ENCODE results near the gene ATCAY.
"Not testable (repeated sequence)": the region's sequence is repeated elsewhere in the genome, so short reads cannot be mapped to it uniquely, and the experiment has no call there.

Gene ATCAY

DNA sequence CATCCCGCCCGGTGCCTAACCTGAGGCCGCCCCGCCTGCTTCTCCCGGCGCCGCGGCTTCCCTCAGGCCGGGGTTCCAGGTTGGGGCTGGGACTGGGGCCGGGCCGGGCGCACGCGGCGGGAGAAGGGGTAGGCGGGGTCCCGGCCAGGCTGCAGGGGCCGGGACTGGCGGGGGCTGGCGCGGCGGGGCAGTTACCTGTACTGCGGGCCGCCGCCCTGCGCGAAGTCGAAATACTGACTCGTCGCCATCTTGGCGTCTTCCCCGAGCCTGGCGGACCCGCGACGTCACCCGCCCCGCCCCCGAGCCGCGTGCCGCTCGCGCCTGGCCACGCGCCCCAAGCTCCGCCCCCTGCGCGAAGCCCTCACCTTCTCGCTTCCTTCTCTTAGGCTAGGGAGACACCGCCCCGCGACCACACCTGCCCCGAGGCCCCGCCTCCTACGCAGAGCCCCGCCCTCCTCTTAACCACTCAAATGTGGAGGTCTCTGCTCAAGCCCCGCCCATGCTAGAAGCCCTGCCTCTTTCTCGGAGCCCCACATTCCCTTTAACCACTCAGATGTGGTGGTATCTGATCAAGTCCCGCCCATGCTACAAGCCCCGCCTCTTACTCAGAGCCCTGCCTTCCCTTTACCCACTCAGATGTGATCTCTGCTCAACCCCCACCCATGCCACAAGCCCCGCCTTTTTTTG, 11.6 kb upstream of the ATCAY start, which contains the start of gene ZFR2:
Gene ZFR2 (minus strand): TSS at position 269 of the 687 bp plus-strand sequence. CDS start 21 bp downstream, at position 248.
- H3K27me3 Mint-ChIP-seq (ENCODE audit: low read depth), result peaks cover 36% of the 10 kb centered on the region
- H3K4me3 Mint-ChIP-seq, result no peak within 1 kb of the TSS
- peaks cover 3% of the 10 kb centered on the region for H3K4me1 Mint-ChIP-seq (ENCODE audit: low read depth)
- H3K9me3 Mint-ChIP-seq, result peaks cover 5% of the 10 kb centered on the region
- H3K36me3 Mint-ChIP-seq (ENCODE audit: low read depth), result peaks cover 2% of the 10 kb centered on the region
- no peak within 1 kb of the TSS for H3K27ac Mint-ChIP-seq

DNA sequence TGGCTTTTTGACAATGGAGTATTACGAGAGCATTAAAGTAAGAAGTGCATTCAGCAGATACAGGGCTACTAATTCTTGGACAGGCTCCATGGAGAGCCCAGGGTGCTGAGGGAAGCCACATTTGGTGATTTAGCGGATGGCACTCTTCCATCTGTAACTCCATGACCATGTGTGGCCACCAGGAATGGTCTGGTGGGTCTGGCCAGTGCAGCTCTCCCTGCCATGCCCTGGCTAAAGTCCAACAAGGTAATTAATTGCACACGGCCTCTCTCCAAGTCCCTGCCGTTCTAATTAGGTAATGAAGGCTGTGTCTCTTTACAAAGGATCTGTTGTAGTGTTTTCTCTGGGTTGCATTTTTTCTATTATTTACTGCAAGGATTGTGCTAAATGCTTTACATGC, 7.3 kb upstream of the ATCAY start:
- Mint-ChIP-seq H3K27ac (no peak overlapping the region), H3K27me3 (ENCODE audit: low read depth) (peaks cover 15% of the 10 kb centered on the region), H3K4me3 (no peak overlapping the region), H3K9me3 (peaks cover 5% of the 10 kb centered on the region), H3K36me3 (ENCODE audit: low read depth) (peaks cover 2% of the 10 kb centered on the region), H3K4me1 (ENCODE audit: low read depth) (peaks cover 3% of the 10 kb centered on the region)

DNA sequence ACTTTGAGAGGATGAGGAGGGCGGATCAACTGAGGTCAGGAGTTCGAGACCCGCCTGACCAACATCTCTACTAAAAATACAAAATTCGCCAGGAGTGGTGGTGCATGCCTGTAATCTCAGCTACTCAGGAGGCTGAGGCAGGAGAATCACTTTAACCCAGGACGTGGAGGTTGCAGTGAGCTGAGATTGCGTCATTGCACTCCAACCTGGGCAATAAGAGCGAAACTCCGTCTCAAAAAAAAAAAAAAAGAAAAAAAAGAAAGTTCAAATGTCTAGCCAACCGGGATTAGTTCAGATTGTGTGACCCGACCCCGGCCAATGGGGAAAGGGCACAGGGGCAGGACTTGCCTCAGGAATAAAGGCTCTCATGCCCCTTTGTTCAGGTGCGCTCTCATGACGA, 5.8 kb upstream of the ATCAY start:
- H3K27me3 Mint-ChIP-seq (ENCODE audit: low read depth), result peaks cover 18% of the 10 kb centered on the region
- not testable (repeated sequence) for H3K9me3 Mint-ChIP-seq; H3K4me1 Mint-ChIP-seq (ENCODE audit: low read depth); H3K36me3 Mint-ChIP-seq (ENCODE audit: low read depth); H3K4me3 Mint-ChIP-seq; H3K27ac Mint-ChIP-seq

DNA sequence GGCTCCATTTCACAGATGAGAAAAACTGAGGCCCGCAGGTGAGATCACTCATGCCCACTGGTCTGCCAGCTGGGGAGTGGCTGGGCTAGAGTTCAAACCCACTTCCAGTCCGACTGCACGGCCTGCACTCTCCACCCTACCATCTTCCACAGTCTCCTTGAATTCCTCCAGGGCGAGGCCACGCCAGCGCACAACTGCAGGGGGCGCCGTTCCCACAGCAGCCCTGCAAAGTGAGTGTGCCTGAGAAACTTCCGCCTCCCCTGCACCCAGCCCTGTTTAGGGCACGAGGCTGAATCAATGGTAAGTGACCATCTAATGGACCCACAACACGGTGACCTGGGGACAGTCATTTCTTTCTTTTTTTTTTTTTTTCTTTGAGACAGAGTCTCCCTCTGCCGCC, 829 bp upstream of the ATCAY start:
- Mint-ChIP-seq H3K27ac (no peak overlapping the region), H3K4me1 (ENCODE audit: low read depth) (no peaks in the 10 kb centered on the region), H3K4me3 (no peak overlapping the region), H3K36me3 (ENCODE audit: low read depth) (no peaks in the 10 kb centered on the region), H3K9me3 (no peaks in the 10 kb centered on the region), H3K27me3 (ENCODE audit: low read depth) (peaks cover 45% of the 10 kb centered on the region)

DNA sequence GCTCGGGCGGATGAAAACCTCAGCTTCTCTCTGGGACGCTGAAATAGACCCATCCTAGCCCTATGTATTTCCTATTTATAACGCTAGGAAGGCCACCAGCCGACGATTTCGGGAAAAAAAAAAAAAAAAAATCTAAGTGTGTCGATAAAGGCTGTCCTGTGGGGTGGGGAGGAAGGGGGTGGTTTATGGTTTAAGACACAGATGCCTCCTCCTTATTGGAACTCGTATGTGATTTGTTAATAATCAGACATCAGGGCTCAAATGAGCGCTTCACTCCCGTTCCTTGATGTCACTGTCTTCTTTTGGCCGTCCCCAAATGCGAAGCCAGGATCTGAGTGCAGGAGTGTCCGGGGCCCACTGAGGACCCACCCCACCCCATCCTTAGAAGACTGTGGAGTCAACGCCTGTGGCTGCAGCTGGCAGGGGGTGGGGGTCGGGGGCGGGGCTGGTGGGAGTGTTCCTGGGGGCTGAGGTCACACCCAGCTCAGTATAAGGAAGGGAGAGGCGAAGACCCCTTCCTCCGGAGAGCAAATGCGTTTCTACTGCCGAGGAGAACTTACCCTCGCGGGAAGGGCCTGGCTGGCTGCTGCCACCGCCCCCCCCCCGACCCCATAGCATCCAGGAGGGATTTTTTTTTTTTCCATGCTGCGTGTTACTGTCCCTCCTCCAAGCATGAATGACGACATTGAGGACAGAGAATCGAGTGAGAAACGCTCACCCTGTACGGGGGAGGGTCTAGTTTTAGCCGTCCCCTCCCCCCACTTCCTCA, 971 bp downstream of the ATCAY start:
- Mint-ChIP-seq H3K4me1 (ENCODE audit: low read depth) (no peaks in the 10 kb centered on the region), H3K27me3 (ENCODE audit: low read depth) (peaks cover 45% of the 10 kb centered on the region), H3K4me3 (no peak overlapping the region), H3K27ac (no peak overlapping the region), H3K36me3 (ENCODE audit: low read depth) (no peaks in the 10 kb centered on the region), H3K9me3 (no peaks in the 10 kb centered on the region)

DNA sequence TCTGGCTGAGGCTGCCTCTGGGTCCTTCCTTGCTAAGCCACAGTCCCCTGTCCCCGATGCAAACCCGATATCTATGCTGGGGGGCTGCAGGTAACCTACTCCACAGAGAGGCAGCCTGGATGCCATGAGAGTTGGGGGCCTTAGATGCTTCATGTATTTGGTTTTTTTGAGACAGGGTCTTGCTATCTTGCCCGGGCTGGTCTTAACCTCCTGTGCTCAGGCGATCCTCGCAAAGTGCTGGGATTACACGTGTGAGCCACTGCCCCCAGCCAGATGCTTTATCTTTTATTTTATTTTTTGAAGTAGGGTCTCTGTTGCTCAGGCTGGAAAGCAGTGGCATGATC, 1.5 kb downstream of the ATCAY start:
- Mint-ChIP-seq H3K27me3 (ENCODE audit: low read depth) (peaks cover 45% of the 10 kb centered on the region), H3K9me3 (no peaks in the 10 kb centered on the region), H3K36me3 (ENCODE audit: low read depth) (no peaks in the 10 kb centered on the region), H3K27ac (no peak overlapping the region), H3K4me3 (no peak overlapping the region), H3K4me1 (ENCODE audit: low read depth) (no peaks in the 10 kb centered on the region)

DNA sequence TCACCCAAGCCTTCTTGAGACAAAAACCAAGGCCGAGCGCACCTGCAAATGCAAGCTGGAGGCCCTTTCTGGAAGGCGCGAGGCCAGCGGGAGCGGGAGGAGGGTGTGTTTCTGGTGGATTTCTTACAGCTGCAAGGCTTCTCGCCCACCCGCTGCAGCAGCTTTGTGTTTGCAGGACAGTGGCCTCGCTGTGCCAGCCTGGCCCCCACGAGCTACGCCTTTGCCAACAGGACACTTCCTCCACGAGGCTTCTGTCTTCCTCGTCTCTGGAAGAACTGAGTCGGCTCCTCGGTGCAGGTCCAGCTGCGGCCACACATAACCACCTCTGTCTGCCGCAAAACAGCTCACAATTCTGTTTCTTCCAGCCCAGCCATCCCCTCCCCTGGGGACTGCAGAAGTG, 10.1 kb downstream of the ATCAY start:
- H3K27me3 Mint-ChIP-seq (ENCODE audit: low read depth), result no peaks in the 10 kb centered on the region
- H3K27ac Mint-ChIP-seq, result no peak overlapping the region
- H3K4me1 Mint-ChIP-seq (ENCODE audit: low read depth), result no peaks in the 10 kb centered on the region
- H3K9me3 Mint-ChIP-seq, result no peaks in the 10 kb centered on the region
- H3K36me3 Mint-ChIP-seq (ENCODE audit: low read depth), result no peaks in the 10 kb centered on the region
- no peak overlapping the region for H3K4me3 Mint-ChIP-seq

DNA sequence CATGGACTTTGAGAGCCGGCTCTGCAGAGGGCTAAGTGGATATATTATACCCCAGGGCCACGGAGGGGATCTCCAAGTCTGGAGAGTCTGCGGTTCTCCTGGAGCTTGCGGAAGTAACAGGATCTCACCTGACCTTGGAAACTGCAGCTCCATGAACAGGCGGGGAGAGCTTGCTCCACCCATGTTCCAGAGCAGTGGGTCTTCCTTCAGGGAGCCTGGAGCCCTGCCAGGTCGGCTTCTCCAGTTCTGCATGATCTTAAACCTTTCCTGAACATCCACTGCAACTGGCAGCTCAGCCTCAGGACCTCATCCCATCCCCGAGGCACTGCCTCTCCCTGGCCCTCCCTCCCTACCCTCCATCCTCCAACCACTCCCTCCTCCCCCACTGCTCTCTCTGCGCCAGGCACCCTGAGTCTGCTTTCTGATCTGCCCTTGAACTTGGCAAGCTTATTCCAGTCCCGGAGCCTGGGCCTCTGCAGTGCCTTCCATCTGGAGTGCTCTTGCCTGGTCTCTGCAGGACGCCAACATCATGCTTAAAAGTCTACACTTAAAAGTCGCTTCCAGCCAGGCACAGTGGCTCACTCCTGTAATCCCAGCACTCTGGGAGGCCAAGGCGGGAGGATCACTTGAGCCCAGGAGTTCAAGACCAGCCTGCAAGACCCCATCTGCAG, 13.2 kb downstream of the ATCAY start:
- Mint-ChIP-seq H3K27ac (no peak overlapping the region), H3K4me1 (ENCODE audit: low read depth) (peaks cover 3% of the 10 kb centered on the region), H3K36me3 (ENCODE audit: low read depth) (no peaks in the 10 kb centered on the region), H3K27me3 (ENCODE audit: low read depth) (no peaks in the 10 kb centered on the region), H3K4me3 (no peak overlapping the region), H3K9me3 (no peaks in the 10 kb centered on the region)

DNA sequence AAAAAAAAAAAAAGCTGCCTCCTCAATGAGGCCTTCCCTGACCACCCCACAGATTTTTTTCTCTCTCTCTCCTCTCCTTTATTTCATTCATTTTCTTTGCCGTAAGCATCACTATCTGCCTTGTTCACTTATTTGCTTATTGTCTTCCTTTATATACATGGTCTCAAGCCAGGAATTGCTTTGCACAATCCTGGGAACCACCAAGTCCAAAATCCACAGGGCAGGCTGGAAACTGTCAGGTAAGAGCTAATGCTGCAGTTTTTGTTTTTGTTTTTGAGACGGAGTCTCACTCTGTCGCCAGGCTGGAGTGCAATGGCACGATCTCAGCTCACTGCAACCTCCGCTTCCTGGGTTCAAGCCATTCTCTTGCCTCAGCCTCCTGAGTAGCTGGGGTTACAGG, 14.5 kb downstream of the ATCAY start:
- H3K4me1 Mint-ChIP-seq (ENCODE audit: low read depth); H3K4me3 Mint-ChIP-seq; H3K27me3 Mint-ChIP-seq (ENCODE audit: low read depth); H3K36me3 Mint-ChIP-seq (ENCODE audit: low read depth); H3K27ac Mint-ChIP-seq; H3K9me3 Mint-ChIP-seq: not testable (repeated sequence)

DNA sequence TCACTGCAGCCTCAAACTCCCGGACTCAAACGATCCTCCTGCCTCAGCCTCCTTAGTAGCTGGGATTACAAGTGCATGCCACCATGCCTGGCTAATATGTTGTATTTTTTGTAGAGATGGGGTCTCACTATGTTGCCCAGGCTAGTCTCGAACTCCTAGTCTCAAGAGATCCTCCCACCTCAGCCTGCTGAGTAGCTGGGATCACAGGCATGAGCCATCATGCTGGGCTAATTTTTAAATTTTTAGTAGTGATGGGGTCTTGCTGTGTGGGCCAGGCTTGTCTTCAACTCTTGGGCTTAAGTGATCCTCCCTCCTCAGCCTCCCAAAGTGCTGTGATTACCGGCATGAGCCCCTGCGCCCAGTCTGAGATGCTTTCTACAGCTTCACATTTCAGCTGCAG, 15.3 kb downstream of the ATCAY start:
- Mint-ChIP-seq H3K36me3 (ENCODE audit: low read depth) (no peaks in the 10 kb centered on the region), H3K4me1 (ENCODE audit: low read depth) (peaks cover 3% of the 10 kb centered on the region), H3K27ac (no peak overlapping the region), H3K27me3 (ENCODE audit: low read depth) (no peaks in the 10 kb centered on the region), H3K9me3 (peaks cover 4% of the 10 kb centered on the region), H3K4me3 (no peak overlapping the region)

DNA sequence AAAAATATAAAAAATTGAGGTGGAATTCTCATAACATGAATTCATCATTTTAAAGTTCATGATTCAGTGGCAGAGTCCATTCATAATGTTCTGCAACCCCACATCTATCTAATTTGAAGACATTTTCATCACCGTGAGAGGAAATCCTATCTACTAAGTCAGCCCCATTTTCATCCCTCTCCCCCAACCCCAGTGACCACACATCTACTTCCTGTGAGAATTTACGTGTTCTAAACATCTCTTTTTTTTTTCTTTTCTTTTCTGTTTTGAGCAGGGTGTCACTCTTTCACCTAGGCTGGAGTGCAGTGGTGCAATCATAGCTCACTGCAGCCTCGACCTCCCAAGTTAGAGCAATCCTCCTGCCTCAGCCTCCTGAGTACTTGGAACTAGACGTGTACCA, 17.5 kb downstream of the ATCAY start:
- Mint-ChIP-seq H3K36me3 (ENCODE audit: low read depth) (no peaks in the 10 kb centered on the region), H3K4me3 (no peak overlapping the region), H3K27me3 (ENCODE audit: low read depth) (no peaks in the 10 kb centered on the region), H3K4me1 (ENCODE audit: low read depth) (peaks cover 3% of the 10 kb centered on the region), H3K27ac (no peak overlapping the region), H3K9me3 (peaks cover 4% of the 10 kb centered on the region)

DNA sequence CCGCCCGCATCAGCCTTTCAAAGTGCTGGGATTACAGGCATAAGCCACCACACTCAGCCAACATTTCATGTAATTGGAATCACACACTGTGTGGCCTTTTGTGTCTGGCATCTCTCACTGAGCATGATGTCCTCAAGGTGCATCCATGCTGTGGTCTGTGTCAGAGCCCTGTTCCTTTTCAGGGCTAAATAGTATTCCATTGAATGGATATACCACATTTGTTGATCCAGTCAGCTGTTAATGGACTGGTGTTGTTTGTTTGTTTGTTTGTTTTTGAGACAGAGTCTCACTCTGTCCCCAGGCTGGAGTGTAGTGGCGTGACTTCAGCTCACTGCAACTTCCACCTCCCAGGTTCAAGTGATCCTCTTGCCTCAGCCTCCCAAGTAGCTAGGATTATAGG, 17.9 kb downstream of the ATCAY start:
- peaks cover 3% of the 10 kb centered on the region for H3K4me1 Mint-ChIP-seq (ENCODE audit: low read depth)
- H3K27me3 Mint-ChIP-seq (ENCODE audit: low read depth), result no peaks in the 10 kb centered on the region
- H3K9me3 Mint-ChIP-seq, result peaks cover 4% of the 10 kb centered on the region
- H3K27ac Mint-ChIP-seq, result no peak overlapping the region
- no peaks in the 10 kb centered on the region for H3K36me3 Mint-ChIP-seq (ENCODE audit: low read depth)
- no peak overlapping the region for H3K4me3 Mint-ChIP-seq

DNA sequence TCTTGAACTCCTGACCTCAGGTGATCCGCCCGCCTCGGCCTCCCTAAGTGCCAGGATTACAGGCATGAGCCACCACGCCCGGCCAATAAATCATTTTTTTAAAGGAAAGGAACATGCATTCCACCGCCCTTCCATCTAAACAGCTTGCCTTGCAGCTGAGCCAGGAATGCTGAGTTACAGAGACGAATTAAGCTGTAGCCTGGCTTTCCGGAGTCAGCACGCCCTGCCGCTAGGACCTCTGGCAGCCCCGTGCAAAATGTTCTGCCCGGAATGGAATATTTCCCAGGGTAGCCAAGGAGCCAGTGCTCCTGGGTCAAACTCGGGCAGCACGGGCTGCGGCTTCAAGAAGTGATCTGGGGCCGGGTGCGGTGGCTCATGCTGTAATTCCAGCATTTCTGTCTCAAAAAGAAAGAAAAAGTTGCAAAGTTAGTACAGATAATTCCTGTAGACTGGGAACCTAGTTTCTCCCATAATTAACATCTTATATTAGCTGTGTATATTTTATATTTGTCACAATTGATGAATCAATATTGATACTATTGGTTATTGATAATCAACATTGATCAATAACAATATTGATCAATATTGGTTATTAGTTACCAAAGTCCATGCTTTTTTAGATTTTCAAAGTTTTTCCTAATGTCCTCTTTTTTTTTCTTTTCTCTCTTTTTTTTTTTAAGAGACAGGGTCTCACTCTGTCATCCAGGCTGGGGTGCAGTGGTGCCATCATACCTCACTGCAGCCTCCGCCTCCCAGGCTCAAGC, 19.2 kb downstream of the ATCAY start:
- Mint-ChIP-seq H3K27ac (no peak overlapping the region), H3K4me3 (no peak overlapping the region), H3K9me3 (peaks cover 4% of the 10 kb centered on the region), H3K27me3 (ENCODE audit: low read depth) (no peaks in the 10 kb centered on the region), H3K4me1 (ENCODE audit: low read depth) (peaks cover 3% of the 10 kb centered on the region), H3K36me3 (ENCODE audit: low read depth) (no peaks in the 10 kb centered on the region)

DNA sequence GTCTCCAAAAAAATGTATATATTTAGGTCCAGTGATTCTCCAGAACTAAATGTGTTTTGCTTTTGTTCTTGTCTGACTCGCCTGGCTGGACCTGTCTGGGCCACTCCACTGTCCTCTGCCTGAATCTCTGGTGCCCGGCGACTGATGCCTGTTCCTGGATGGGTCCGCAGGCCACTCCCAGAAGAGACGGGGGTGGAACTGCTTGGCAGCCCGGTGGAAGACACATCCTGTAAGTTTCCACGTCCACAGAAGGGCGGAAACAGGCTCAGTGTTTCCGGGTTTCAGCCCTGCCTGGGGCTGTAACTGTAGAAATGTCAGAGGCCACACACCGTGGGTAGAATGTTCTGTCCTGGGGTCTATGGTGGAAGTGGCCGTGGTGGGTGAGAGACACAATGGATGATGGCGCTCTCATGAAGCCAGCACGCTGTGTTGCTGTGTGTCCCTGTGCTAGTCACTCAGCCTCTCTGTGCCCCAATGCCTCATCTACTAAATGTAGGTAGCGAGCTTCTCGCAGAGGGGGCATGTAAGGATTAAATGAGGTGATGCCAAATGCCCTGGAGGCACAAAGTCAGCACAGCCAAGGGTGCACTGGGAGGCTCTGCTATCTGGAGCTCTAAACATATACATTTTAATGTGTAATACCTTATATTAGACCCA, 22.0 kb downstream of the ATCAY start:
- Mint-ChIP-seq H3K27me3 (ENCODE audit: low read depth) (no peaks in the 10 kb centered on the region), H3K4me3 (no peak overlapping the region), H3K4me1 (ENCODE audit: low read depth) (peaks cover 3% of the 10 kb centered on the region), H3K27ac (no peak overlapping the region), H3K36me3 (ENCODE audit: low read depth) (no peaks in the 10 kb centered on the region), H3K9me3 (peaks cover 4% of the 10 kb centered on the region)
